ENCODE data around the gene POLDIP2.

GRCh38 chr17:28341516-28341915 lies 15.8 kb downstream of the POLDIP2 start:
- TF ChIP-seq, protein P1, sequence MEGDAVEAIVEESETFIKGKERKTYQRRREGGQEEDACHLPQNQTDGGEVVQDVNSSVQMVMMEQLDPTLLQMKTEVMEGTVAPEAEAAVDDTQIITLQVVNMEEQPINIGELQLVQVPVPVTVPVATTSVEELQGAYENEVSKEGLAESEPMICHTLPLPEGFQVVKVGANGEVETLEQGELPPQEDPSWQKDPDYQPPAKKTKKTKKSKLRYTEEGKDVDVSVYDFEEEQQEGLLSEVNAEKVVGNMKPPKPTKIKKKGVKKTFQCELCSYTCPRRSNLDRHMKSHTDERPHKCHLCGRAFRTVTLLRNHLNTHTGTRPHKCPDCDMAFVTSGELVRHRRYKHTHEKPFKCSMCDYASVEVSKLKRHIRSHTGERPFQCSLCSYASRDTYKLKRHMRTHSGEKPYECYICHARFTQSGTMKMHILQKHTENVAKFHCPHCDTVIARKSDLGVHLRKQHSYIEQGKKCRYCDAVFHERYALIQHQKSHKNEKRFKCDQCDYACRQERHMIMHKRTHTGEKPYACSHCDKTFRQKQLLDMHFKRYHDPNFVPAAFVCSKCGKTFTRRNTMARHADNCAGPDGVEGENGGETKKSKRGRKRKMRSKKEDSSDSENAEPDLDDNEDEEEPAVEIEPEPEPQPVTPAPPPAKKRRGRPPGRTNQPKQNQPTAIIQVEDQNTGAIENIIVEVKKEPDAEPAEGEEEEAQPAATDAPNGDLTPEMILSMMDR (IDR thresholded peaks at IDR 0.05; ENCODE audit: insufficient read depth, low read length) = no peak
- TF ChIP-seq POLR2AphosphoS5 (IDR thresholded peaks at IDR 0.05; ENCODE audit: low read depth) (no peak), REST (IDR thresholded peaks at IDR 0.05; ENCODE audit: insufficient replicate concordance, low read depth) (no peak), GABPA (IDR thresholded peaks at IDR 0.05; ENCODE audit: low read depth) (no peak), SPI1 (IDR thresholded peaks at IDR 0.05; ENCODE audit: borderline replicate concordance, low read depth) (no peak)
